Measurements from ENCODE around the gene MAN1A1.

GRCh38 chr6:119183457-119183856, 166.1 kb downstream of the MAN1A1 start:
- TF ChIP-seq CTCF (IDR thresholded peaks at IDR 0.05): no peak
- no peak for TF ChIP-seq POLR2A (IDR thresholded peaks at IDR 0.05)

Data from right lobe of liver (tissue), 4 donors.